Measurements from ENCODE around the gene LRRC8D. TPM values are rescaled to one million over a fixed set of nuclear protein-coding genes. Genes with fewer than 3 reads are reported as not detected.

LRRC8D gene
- total RNA-seq, 1 experiment from 2014 or later = 19.6 TPM

DNA sequence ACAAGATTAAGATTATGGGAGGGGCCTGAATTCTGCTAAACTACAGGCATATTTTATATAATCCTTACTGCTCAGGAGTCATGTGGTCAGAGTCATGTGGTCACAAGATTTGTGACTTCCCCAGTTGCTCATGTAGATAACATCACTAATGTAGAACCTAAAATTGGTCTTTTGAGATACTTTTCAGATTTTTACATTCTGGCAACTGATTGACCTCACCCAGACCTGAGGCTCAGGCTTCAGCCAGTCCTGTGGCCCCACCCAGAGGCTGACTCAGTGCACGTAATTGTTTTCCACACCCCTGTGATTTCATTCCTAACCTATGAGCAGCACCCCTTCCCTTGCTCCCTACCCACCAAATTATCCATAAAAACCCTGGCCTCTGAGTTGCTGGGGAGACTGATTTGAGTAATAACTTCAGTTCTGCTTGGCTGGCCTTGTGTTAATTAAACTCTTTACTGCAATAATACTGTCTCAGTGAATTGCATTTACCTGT is 132.3 kb downstream of the LRRC8D start:
- CTCF ChIA-PET = no interaction called here
- peak; percentile 96 for ATAC-seq

GRCh38 chr1:89953929-89954328 is 133.1 kb downstream of the LRRC8D start:
- no peak overlapping the region for H3K4me3 ChIP-seq (ENCODE audit: low read length)
- H3K4me2 ChIP-seq (ENCODE audit: low read length) = peak overlapping the region; percentile 25
- H3K36me3 ChIP-seq (ENCODE audit: low read depth, low read length) = no peaks in the 10 kb centered on the region
- TSS peak; percentile 30 for BruUV-seq (replicated peaks)
- DNase-seq (peak; percentile 68), ATAC-seq (no peak)
- H3K9ac ChIP-seq (ENCODE audit: low read length) = peak overlapping the region; percentile 27; the same call in 1 of the 2 replicates
- no peak for TF ChIP-seq EZH2phosphoT487 (IDR thresholded peaks at IDR 0.05; ENCODE audit: borderline replicate concordance, low read length)
- TF ChIP-seq, protein P1, sequence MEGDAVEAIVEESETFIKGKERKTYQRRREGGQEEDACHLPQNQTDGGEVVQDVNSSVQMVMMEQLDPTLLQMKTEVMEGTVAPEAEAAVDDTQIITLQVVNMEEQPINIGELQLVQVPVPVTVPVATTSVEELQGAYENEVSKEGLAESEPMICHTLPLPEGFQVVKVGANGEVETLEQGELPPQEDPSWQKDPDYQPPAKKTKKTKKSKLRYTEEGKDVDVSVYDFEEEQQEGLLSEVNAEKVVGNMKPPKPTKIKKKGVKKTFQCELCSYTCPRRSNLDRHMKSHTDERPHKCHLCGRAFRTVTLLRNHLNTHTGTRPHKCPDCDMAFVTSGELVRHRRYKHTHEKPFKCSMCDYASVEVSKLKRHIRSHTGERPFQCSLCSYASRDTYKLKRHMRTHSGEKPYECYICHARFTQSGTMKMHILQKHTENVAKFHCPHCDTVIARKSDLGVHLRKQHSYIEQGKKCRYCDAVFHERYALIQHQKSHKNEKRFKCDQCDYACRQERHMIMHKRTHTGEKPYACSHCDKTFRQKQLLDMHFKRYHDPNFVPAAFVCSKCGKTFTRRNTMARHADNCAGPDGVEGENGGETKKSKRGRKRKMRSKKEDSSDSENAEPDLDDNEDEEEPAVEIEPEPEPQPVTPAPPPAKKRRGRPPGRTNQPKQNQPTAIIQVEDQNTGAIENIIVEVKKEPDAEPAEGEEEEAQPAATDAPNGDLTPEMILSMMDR (conservative IDR thresholded peaks at IDR 0.05; ENCODE audit: low read depth, low read length) = no peak
- no peak for TF ChIP-seq EZH2 (IDR thresholded peaks at IDR 0.05; ENCODE audit: low read length, unreplicated experiment)
- H3K4me1 ChIP-seq (ENCODE audit: insufficient read depth, low read length) = peaks cover 39% of the 10 kb centered on the region
- no peaks in the 10 kb centered on the region for H4K20me1 ChIP-seq (ENCODE audit: low read length)
- no peaks in the 10 kb centered on the region for H3K9me3 ChIP-seq (ENCODE audit: low read length)
- intact Hi-C loops (cut with micrococcal nuclease) = loop anchor here (2.0 to 5.0 kb wide), 3 partner anchors 47 to 111 kb away; no protein-coding TSS in a partner anchor
- H3K27ac ChIP-seq (ENCODE audit: low read length) = peak overlapping the region; percentile 78
- no peaks in the 10 kb centered on the region for H3F3A ChIP-seq (ENCODE audit: low read length, unreplicated experiment)
- CTCF ChIA-PET = no interaction called here
- POLR2A ChIA-PET (ENCODE audit: unreplicated experiment) = interaction anchor here (0.6 to 0.8 kb wide), 2 partner anchors 35 to 64 kb away, joined by 4 to 5 read pairs; no protein-coding TSS in a partner anchor
- H3K79me2 ChIP-seq (ENCODE audit: low read length) = no peaks in the 10 kb centered on the region
- H3K9me2 ChIP-seq (replicated peaks; ENCODE audit: low read length) = no peaks in the 10 kb centered on the region
- H3K27me3 ChIP-seq (ENCODE audit: low read length) = no peaks in the 10 kb centered on the region
- no peak overlapping the region for H2AFZ ChIP-seq (ENCODE audit: low read length)

More for the DNA sequence above, 132.3 kb downstream of the LRRC8D start:
- no peak for TF ChIP-seq EZH2 (IDR thresholded peaks at IDR 0.05; ENCODE audit: low read length, unreplicated experiment)
- TF ChIP-seq, protein P1 (conservative IDR thresholded peaks at IDR 0.05; ENCODE audit: low read depth, low read length) = peak; percentile 34; the same call in 1 of the 2 replicates
- intact Hi-C loops (cut with micrococcal nuclease) = loop anchor here (2.0 to 5.0 kb wide), 3 partner anchors 46 to 110 kb away; no protein-coding TSS in a partner anchor
- Histone ChIP-seq H3K27ac (ENCODE audit: low read length) (peak overlapping the region; percentile 78), H3K4me3 (ENCODE audit: low read length) (no peak overlapping the region), H3K27me3 (ENCODE audit: low read length) (no peaks in the 10 kb centered on the region), H3K4me1 (ENCODE audit: insufficient read depth, low read length) (peaks cover 39% of the 10 kb centered on the region), H3K4me2 (ENCODE audit: low read length) (peak overlapping the region; percentile 25), H3K9ac (ENCODE audit: low read length) (peak overlapping the region; percentile 19), H3K9me3 (ENCODE audit: low read length) (no peaks in the 10 kb centered on the region), H3K9me2 (replicated peaks; ENCODE audit: low read length) (no peaks in the 10 kb centered on the region), H4K20me1 (ENCODE audit: low read length) (no peaks in the 10 kb centered on the region), H3F3A (ENCODE audit: low read length, unreplicated experiment) (no peaks in the 10 kb centered on the region), H3K36me3 (ENCODE audit: low read depth, low read length) (no peaks in the 10 kb centered on the region), H3K79me2 (ENCODE audit: low read length) (no peaks in the 10 kb centered on the region), H2AFZ (ENCODE audit: low read length) (0 out of 2 replicates have a peak overlapping the region, but pooled peaks have one; percentile 9)
- BruUV-seq (replicated peaks) = no TSS peak
- POLR2A ChIA-PET (ENCODE audit: unreplicated experiment) = interaction anchor here (0.6 kb wide), 1 partner anchor 63 kb away, joined by 5 read pairs; no protein-coding TSS in a partner anchor
- peak; percentile 95 for DNase-seq

- Histone ChIP-seq H4K20me1 (ENCODE audit: low read length) (no peaks in the 10 kb centered on the region), H3K4me1 (ENCODE audit: insufficient read depth, low read length) (peaks cover 39% of the 10 kb centered on the region), H2AFZ (ENCODE audit: low read length) (no peak overlapping the region), H3K9ac (ENCODE audit: low read length) (no peak overlapping the region), H3K4me3 (ENCODE audit: low read length) (no peak overlapping the region), H3K9me2 (replicated peaks; ENCODE audit: low read length) (no peaks in the 10 kb centered on the region), H3K27ac (ENCODE audit: low read length) (peak overlapping the region; percentile 78), H3K9me3 (ENCODE audit: low read length) (no peaks in the 10 kb centered on the region), H3K4me2 (ENCODE audit: low read length) (no peak overlapping the region), H3K79me2 (ENCODE audit: low read length) (no peaks in the 10 kb centered on the region), H3K27me3 (ENCODE audit: low read length) (no peaks in the 10 kb centered on the region), H3F3A (ENCODE audit: low read length, unreplicated experiment) (no peaks in the 10 kb centered on the region), H3K36me3 (ENCODE audit: low read depth, low read length) (no peaks in the 10 kb centered on the region)
- POLR2A ChIA-PET (ENCODE audit: unreplicated experiment) = interaction anchor here (0.8 kb wide), 1 partner anchor 35 kb away, joined by 4 read pairs; no protein-coding TSS in a partner anchor
- intact Hi-C loops (cut with micrococcal nuclease) = loop anchor here (5.0 kb wide), 2 partner anchors 47 to 67 kb away; no protein-coding TSS in a partner anchor
- CTCF ChIA-PET = no interaction called here
- DNase-seq (peak; percentile 31), ATAC-seq (no peak)
- TF ChIP-seq EZH2phosphoT487 (IDR thresholded peaks at IDR 0.05; ENCODE audit: borderline replicate concordance, low read length) = no peak
- TF ChIP-seq, protein P1 (conservative IDR thresholded peaks at IDR 0.05; ENCODE audit: low read depth, low read length) = no peak
- no peak for TF ChIP-seq EZH2 (IDR thresholded peaks at IDR 0.05; ENCODE audit: low read length, unreplicated experiment)
- no TSS peak for BruUV-seq (replicated peaks)
These were observed 133.6 kb downstream of the LRRC8D start for GRCh38 chr1:89954401-89954800.
